HepG2 (cell line): ENCODE data around the gene AP3M1. TPM values are rescaled to one million over a fixed set of nuclear protein-coding genes. Genes with fewer than 3 reads are reported as not detected.

Experiments used
- ATAC-seq: fragments of 200-7000 bp; cut with Tn5 transposase; 3 replicates; pipeline ENCODE4 v1.9.1; 2020; ENCODE audit warnings: mild to moderate bottlenecking, moderate library complexity
- BruUV-seq: library from RNA; stranded (reverse); fragments of 400-500 nt; replicated peaks from 2 replicates; lab custom pipeline; 2021; lab: Mats Ljungman, UMichigan
- CTCF ChIA-PET: fragments of 300-600 bp; formaldehyde crosslinking; extraction: SDS; loops from one replicate; lab custom pipeline; 2021; ENCODE audit warnings: low total read pairs, inconsistent platforms, low intra/inter-chr PET ratio; lab: Yijun Ruan, JAX
- POLR2A ChIA-PET: fragments of 350-600 bp; sonication (Branson Sonifier 250); formaldehyde crosslinking; loops from one replicate; lab custom pipeline; 2020; ENCODE audit warnings: antibody characterized with exemption, inconsistent platforms; lab: Yijun Ruan, JAX
- DNase-seq: peaks from one replicate; pipeline ENCODE4 v3.0.0-alpha.2; 2015; ENCODE audit warnings: low spot score
- FAIRE-seq: peaks from 3 replicates; lab custom pipeline; 2011; peaks lifted over from hg19 to GRCh38; lab: Jason Lieb, UNC
- H2AFZ ChIP-seq: one replicate; pipeline ENCODE4 v1.6.1; 2011; ENCODE audit warnings: low read length, inconsistent platforms
- H3K27ac ChIP-seq: fragments of 300-600 bp; 3 replicates; pipeline ENCODE4 v1.8.0; 2011; ENCODE audit warnings: mixed run types, mild to moderate bottlenecking, mixed read lengths, low read length, inconsistent platforms; ENCODE audit not compliant: insufficient read depth; ENCODE audit errors: extremely low read length
- H3K27me3 ChIP-seq, 2 experiments: fragments of 200-600 bp in 1 of 2; 2 replicates in 1 of 2; 3 replicates in 1 of 2; pipeline versions ENCODE4 v1.6.0 to v1.8.0; 2011; ENCODE audit warnings: low read length in 2 of 2, mild to moderate bottlenecking in 2 of 2, moderate library complexity in 2 of 2, inconsistent platforms in 1 of 2; ENCODE audit not compliant: insufficient read depth in 2 of 2, control insufficient read depth in 1 of 2
- H3K36me3 ChIP-seq, 2 experiments: fragments of 200-600 bp in 1 of 2; replicated peaks in 1 of 2; 2 replicates in 1 of 2; 3 replicates in 1 of 2; pipeline versions ENCODE4 v1.5.1 to v1.8.0; 2011; ENCODE audit warnings: low read length in 2 of 2, inconsistent platforms in 1 of 2; ENCODE audit not compliant: insufficient read depth in 2 of 2, control insufficient read depth in 1 of 2
- H3K4me1 ChIP-seq: 2 replicates; pipeline ENCODE4 v1.5.1; 2012; ENCODE audit warnings: low read length, inconsistent platforms; ENCODE audit not compliant: insufficient read depth
- H3K4me2 ChIP-seq: 2 replicates; pipeline ENCODE4 v1.6.0; 2011; ENCODE audit warnings: low read depth, low read length, inconsistent platforms
- H3K4me3 ChIP-seq, 3 experiments: fragments of 200-600 bp in 1 of 3; sonication (generic), shearing (Covaris generic) in 1 of 3; replicated peaks in 1 of 3; 2 replicates each; pipeline ENCODE4 v1.5.1; 2011 to 2016; ENCODE audit warnings: low read length in 3 of 3, inconsistent platforms in 2 of 3, low read depth in 2 of 3, mild to moderate bottlenecking in 2 of 3, control low read depth in 1 of 3, mixed read lengths in 1 of 3; ENCODE audit not compliant: insufficient read depth in 1 of 3
- H3K79me2 ChIP-seq: one replicate; pipeline ENCODE4 v1.6.1; 2011; ENCODE audit warnings: low read length, inconsistent platforms; ENCODE audit not compliant: insufficient read depth
- H3K9ac ChIP-seq: 2 replicates; pipeline ENCODE4 v1.6.0; 2011; ENCODE audit warnings: mild to moderate bottlenecking, low read depth, low read length, inconsistent platforms; ENCODE audit not compliant: insufficient read depth
- H3K9me3 ChIP-seq: 2 replicates; pipeline ENCODE4 v1.5.1; 2012; ENCODE audit warnings: mild to moderate bottlenecking, low read length
- H4K20me1 ChIP-seq: 2 replicates; pipeline ENCODE4 v1.6.0; 2011; ENCODE audit warnings: inconsistent platforms, mild to moderate bottlenecking, low read length, moderate library complexity; ENCODE audit not compliant: insufficient read depth
- ESRRA ChIP-seq: sonication (generic); formaldehyde crosslinking; IDR thresholded peaks from 2 replicates; pipeline ENCODE4 v1.5.1; 2020; ENCODE audit warnings: mild to moderate bottlenecking, low read depth, missing genetic modification reagents
- MAFK ChIP-seq, 2 experiments: IDR thresholded peaks in 1 of 2; conservative IDR thresholded peaks in 1 of 2; 2 replicates each; pipeline ENCODE4 v1.6.1; 2011; ENCODE audit warnings: improper control_type of control experiment in 2 of 2, low read length in 2 of 2
- MIER3 ChIP-seq: IDR thresholded peaks from 2 replicates; pipeline ENCODE4 v1.6.1; 2016; ENCODE audit warnings: missing compliant biosample characterization, borderline replicate concordance
- ONECUT2 ChIP-seq: sonication (generic); formaldehyde crosslinking; IDR thresholded peaks from 2 replicates; pipeline ENCODE4 v1.4.0; 2020; ENCODE audit warnings: missing genetic modification reagents
- RAD51 ChIP-seq: fragments of 450-650 bp; IDR thresholded peaks from 2 replicates; pipeline ENCODE4 v1.6.1; 2016; ENCODE audit warnings: borderline replicate concordance
- SP5 ChIP-seq: IDR thresholded peaks from 2 replicates; pipeline ENCODE4 v1.6.1; 2016; ENCODE audit warnings: low read depth, borderline replicate concordance
- STAG1 ChIP-seq: sonication (generic); formaldehyde crosslinking; IDR thresholded peaks from 2 replicates; pipeline ENCODE4 v1.4.0; 2020; ENCODE audit warnings: missing genetic modification reagents
- ZBTB39 ChIP-seq: sonication (generic); formaldehyde crosslinking; IDR thresholded peaks from 2 replicates; pipeline ENCODE4 v1.5.0; 2020; ENCODE audit warnings: missing genetic modification reagents
- ZFP36 ChIP-seq: fragments of 150-350 bp; IDR thresholded peaks from 2 replicates; pipeline ENCODE4 v1.6.1; 2018; ENCODE audit warnings: borderline replicate concordance, low read length, low read depth; ENCODE audit not compliant: partially characterized antibody
- ZMYM2 ChIP-seq: sonication (generic); formaldehyde crosslinking; IDR thresholded peaks from 2 replicates; pipeline ENCODE4 v1.8.0; 2022; ENCODE audit warnings: mild to moderate bottlenecking, missing genetic modification reagents
- ZNF10 ChIP-seq: sonication (generic); formaldehyde crosslinking; IDR thresholded peaks from 2 replicates; pipeline ENCODE4 v1.4.0; 2020; ENCODE audit warnings: mild to moderate bottlenecking, low read depth, missing genetic modification reagents, borderline replicate concordance
- WGBS: methylation state at CpG from one replicate; pipeline ENCODE4 v1.1.6; 2017; ENCODE audit warnings: low lambda C conversion rate; 5-methylcytosine and 5-hydroxymethylcytosine counted together
- in situ Hi-C: cut with HindIII; loops from 2 replicates; pipeline ENCODE4 v1.10.0; 2017; ENCODE audit warnings: low pct_unique_long_range_greater_than_20kb; ENCODE audit not compliant: extremely low pct_ligation_motif_present
- intact Hi-C: fragments of 100-400 bp; cut with micrococcal nuclease; formaldehyde crosslinking; loops from one replicate; pipeline ENCODE4 v1.10.0; 2022; ENCODE audit not compliant: unreplicated experiment
- polyA plus RNA-seq, 8 experiments: library from polyadenylated mRNA; depleted of rRNA in 3 of 8; stranded (reverse) in 7 of 8; unstranded in 1 of 8; fragments of >200 nt; fragmentation: Illumina TruSeq in 4 of 8; extraction: Trizol in 4 of 8; gene quantifications; 2 replicates each; pipeline versions ENCODE4 v1.2.1 to v1.2.3, GENCODE V29; 2011 to 2016; ENCODE audit warnings: low read depth in 4 of 8, missing spikeins in 1 of 8, mixed read lengths in 1 of 8; ENCODE audit not compliant: insufficient read depth in 1 of 8
- total RNA-seq, 5 experiments: library from RNA; depleted of rRNA; stranded (reverse); fragments of >200 nt; fragmentation: Illumina TruSeq; extraction: Trizol; gene quantifications; 2 replicates each; pipeline ENCODE4 v1.2.3, GENCODE V29; 2016; ENCODE audit warnings: low read depth in 1 of 5
- TF ChIP-seq, protein P1 (sequence below): IDR thresholded peaks from 2 replicates; pipeline ENCODE4 v1.6.1; 2016; ENCODE audit warnings: mild to moderate bottlenecking, missing biosample characterization, missing genetic modification reagents
- TF ChIP-seq, protein P2 (sequence below): sonication (generic); formaldehyde crosslinking; conservative IDR thresholded peaks from 2 replicates; pipeline ENCODE4 v1.8.0; 2022; ENCODE audit warnings: low read depth, missing genetic modification reagents

Gene AP3M1
- total and polyA plus RNA-seq, 2 of the 13 experiments (the other 11 are each of a cell fraction or from before 2014, with no cell fraction given): 29.0 to 31.6 TPM

GRCh38 chr10:74135452-74135851 lies 15.2 kb downstream of the AP3M1 start:
- Histone ChIP-seq H3K79me2 (peaks cover 2% of the 10 kb centered on the region), H4K20me1 (no peaks in the 10 kb centered on the region), H3K4me2 (no peak overlapping the region), H3K4me3 (no peak overlapping the region), H3K27me3 (no peaks in the 10 kb centered on the region), H3K9ac (no peak overlapping the region), H3K27ac (no peak overlapping the region), H2AFZ (no peak overlapping the region), H3K9me3 (no peaks in the 10 kb centered on the region), H3K36me3 (peaks cover 14 to 56% of the 10 kb centered on the region in 2 experiments), H3K4me1 (no peaks in the 10 kb centered on the region)
- POLR2A ChIA-PET: no interaction called here
- no peak for FAIRE-seq
- DNase-seq: no peak
- in situ Hi-C loops (no loop called here), intact Hi-C loops (no loop called here)
- 98% methylated on average over 3 of the region's 3 CpGs for WGBS
- no TSS peak for BruUV-seq
- CTCF ChIA-PET: no interaction called here
- ATAC-seq: no peak
- TF ChIP-seq, protein P1, sequence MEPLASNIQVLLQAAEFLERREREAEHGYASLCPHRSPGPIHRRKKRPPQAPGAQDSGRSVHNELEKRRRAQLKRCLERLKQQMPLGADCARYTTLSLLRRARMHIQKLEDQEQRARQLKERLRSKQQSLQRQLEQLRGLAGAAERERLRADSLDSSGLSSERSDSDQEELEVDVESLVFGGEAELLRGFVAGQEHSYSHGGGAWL (CRISPR knock-in tag): no peak
- peak; percentile 25 to 42; a peak in 2 of 4 replicates for TF ChIP-seq MAFK (conservative IDR thresholded peaks at IDR 0.05 in 1 of 2, IDR thresholded peaks at IDR 0.05 in 1 of 2; ENCODE audit: low read length in 2 of 2)

GRCh38 chr10:74133923-74134820 lies 16.5 kb downstream of the AP3M1 start:
- no peak overlapping the region for H3K27ac ChIP-seq
- no peaks in the 10 kb centered on the region for H4K20me1 ChIP-seq
- no peaks in the 10 kb centered on the region for H3K9me3 ChIP-seq
- no peaks in the 10 kb centered on the region for H3K27me3 ChIP-seq
- H3K4me1 ChIP-seq: no peaks in the 10 kb centered on the region
- 99% methylated on average over 11 of the region's 11 CpGs for WGBS
- no peak overlapping the region for H3K9ac ChIP-seq
- ATAC-seq (no peak), FAIRE-seq (no peak), DNase-seq (no peak)
- ChIA-PET CTCF (no interaction called here), POLR2A (no interaction called here)
- in situ Hi-C loops (no loop called here), intact Hi-C loops (no loop called here)
- no peaks in the 10 kb centered on the region for H3K79me2 ChIP-seq
- H3K4me3 ChIP-seq: no peak overlapping the region
- H3K36me3 ChIP-seq: peaks cover 16 to 57% of the 10 kb centered on the region in 2 experiments
- no peak overlapping the region for H2AFZ ChIP-seq
- H3K4me2 ChIP-seq: no peak overlapping the region
- BruUV-seq: no TSS peak
- TF ChIP-seq ONECUT2 (CRISPR knock-in tag): no peak
- TF ChIP-seq, protein P2, sequence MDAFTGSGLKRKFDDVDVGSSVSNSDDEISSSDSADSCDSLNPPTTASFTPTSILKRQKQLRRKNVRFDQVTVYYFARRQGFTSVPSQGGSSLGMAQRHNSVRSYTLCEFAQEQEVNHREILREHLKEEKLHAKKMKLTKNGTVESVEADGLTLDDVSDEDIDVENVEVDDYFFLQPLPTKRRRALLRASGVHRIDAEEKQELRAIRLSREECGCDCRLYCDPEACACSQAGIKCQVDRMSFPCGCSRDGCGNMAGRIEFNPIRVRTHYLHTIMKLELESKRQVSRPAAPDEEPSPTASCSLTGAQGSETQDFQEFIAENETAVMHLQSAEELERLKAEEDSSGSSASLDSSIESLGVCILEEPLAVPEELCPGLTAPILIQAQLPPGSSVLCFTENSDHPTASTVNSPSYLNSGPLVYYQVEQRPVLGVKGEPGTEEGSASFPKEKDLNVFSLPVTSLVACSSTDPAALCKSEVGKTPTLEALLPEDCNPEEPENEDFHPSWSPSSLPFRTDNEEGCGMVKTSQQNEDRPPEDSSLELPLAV: no peak
- TF ChIP-seq ESRRA (CRISPR knock-in tag): no peak
- no peak for TF ChIP-seq RAD51
- TF ChIP-seq ZFP36: no peak
- no peak for TF ChIP-seq ZNF10
- no peak for TF ChIP-seq ZMYM2
- TF ChIP-seq STAG1 (CRISPR knock-in tag): no peak
- no peak for TF ChIP-seq ZBTB39 (CRISPR knock-in tag)
- no peak for TF ChIP-seq SP5
- TF ChIP-seq MIER3 (CRISPR knock-in tag): no peak
